Activated CD8-positive, alpha-beta memory T cell treated with anti-CD3 and anti-CD28 coated beads for 36 hours (primary cell): ENCODE data around the gene KRTCAP3. TPM values are rescaled to one million over a fixed set of nuclear protein-coding genes. Genes with fewer than 3 reads are reported as not detected.
"Not testable (repeated sequence)": the region's sequence is repeated elsewhere in the genome, so short reads cannot be mapped to it uniquely, and the experiment has no call there.

Experiments used
- CTCF ChIA-PET: fragments of 350-600 bp; sonication (Branson Sonifier 250); formaldehyde crosslinking; loops from one replicate; lab custom pipeline; 2021; ENCODE audit warnings: antibody characterized with exemption; lab: Charles Lee
- POLR2A ChIA-PET: fragments of 350-600 bp; sonication (Branson Sonifier 250); formaldehyde crosslinking; loops from one replicate; lab custom pipeline; 2021; ENCODE audit warnings: antibody characterized with exemption; lab: Charles Lee
- total RNA-seq, 2 experiments: library from RNA; stranded (reverse); gene quantifications; one replicate each; pipeline ENCODE4 v1.2.3, GENCODE V29; 2021

The KRTCAP3 gene
- 1 to 10 TPM; 3.9 to 4.6 TPM for total RNA-seq

GRCh38 chr2:27441958-27442919 lies at the start of gene KRTCAP3:
Gene KRTCAP3, plus strand, starts transcription at chr2:27442381. Its CDS starts 32 bp downstream, at chr2:27442413.
- ChIA-PET POLR2A (no interaction called here), CTCF (interaction anchor here (0.9 kb wide), 1 partner anchor 240 kb away, joined by 3 read pairs; no protein-coding TSS in a partner anchor)

GRCh38 chr2:27393225-27393624 lies 49.0 kb upstream of the KRTCAP3 start:
- ChIA-PET POLR2A (no interaction called here), CTCF (interaction anchor here (1.2 kb wide), 1 partner anchor 13 kb away, joined by 3 read pairs; the partner anchor contains the start of gene ZNF513)

DNA sequence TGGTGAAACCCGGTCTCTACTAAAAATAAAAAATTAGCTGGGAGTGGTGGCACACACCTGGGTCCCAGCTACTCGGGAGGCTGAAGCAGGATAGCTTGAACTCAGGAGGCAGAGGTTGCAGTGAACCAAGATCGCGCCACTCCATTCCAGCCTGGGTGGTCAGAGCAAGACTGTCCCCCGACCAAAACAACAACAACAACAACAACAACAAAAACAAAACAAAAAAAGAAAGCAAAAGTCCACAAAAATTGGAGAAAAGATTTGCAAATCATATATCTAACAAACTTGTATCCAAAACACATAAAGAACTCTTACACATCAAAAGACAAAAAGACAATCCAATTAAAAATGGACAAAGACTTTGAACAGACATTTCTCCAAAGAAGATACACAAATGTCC lies 43.2 kb upstream of the KRTCAP3 start:
- CTCF ChIA-PET: interaction anchor here (1.6 kb wide), 1 partner anchor 28 kb away, joined by 3 read pairs; the partner anchor contains the start of gene SNX17

DNA sequence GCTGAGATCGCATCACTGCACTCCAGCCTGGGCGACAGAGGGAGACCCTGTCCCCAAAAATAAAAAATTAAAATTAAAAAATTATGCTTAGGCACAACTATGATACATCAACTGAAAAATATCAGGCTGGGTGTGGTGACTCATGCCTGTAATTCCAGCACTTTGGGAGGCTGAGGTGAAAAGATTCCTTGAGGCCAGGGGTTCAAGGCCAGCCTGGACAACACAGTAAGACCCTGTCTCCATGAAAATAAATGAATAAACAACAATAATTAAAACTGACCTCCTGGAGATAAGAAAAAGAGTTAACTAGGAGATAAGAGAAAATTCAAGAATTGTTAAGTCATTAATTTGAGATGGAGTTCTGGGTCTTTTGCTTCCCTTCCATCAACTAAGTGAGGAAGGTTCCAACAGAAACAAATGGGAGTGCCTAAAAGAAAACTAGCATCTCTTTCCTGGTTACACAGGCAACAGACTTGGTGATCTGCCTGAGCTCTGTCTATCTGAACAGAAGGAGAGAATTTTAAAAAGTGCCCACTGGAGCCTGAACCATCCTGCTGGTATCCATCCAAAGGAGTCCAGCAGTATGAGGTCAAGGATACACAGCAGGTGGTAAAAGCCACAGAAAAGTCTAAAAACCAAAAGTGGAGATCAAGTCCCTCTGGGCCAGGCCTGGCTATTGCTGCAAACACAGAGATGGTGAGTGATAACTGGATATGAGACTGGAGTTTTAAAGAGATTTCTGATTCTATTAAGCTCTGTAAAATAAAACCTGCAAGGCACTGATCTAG lies 41.6 kb upstream of the KRTCAP3 start:
- ChIA-PET CTCF (interaction anchor here (1.6 kb wide), 1 partner anchor 30 kb away, joined by 3 read pairs; the partner anchor contains the start of gene SNX17), POLR2A (no interaction called here)

More for the DNA sequence above, 43.2 kb upstream of the KRTCAP3 start:
- POLR2A ChIA-PET: no interaction called here

DNA sequence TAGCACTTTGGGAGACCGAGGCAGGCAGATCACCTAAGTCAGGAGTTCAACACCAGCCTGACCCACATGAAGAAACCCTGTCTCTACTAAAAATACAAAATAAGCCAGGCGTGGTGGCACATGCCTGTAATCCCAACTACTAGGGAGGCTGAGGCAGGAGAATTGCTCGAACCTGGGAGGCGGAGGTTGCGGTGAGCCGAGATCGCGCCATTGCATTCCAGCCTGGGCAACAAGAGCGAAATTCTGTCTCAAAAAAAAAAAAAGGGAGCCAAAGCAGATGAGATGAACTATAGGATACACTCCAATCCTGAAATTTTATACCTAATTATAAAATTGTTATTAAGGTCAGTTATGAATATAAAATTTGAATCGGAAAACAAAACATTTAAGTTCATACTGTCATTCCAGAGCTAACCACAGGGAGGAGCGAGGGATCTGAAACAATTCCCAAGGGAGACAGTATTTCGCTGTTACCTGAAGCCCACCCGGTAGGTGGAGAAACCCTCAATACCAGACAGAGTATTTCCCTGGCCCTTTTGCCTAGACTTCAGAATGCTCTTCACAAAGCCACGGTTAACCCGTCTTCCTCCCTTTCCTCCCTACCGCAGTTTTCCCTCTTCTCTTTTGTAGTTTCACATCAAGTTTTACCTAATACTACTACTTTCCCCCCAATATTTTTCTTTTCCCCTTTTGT lies 34.2 kb upstream of the KRTCAP3 start:
- POLR2A ChIA-PET: interaction anchor here (0.6 kb wide), 1 partner anchor 276 kb away, joined by 3 read pairs; no protein-coding TSS in a partner anchor
- CTCF ChIA-PET: interaction anchor here (0.6 to 1.5 kb wide), 3 partner anchors 11 to 185 kb away, joined by 3 read pairs; no protein-coding TSS in a partner anchor

DNA sequence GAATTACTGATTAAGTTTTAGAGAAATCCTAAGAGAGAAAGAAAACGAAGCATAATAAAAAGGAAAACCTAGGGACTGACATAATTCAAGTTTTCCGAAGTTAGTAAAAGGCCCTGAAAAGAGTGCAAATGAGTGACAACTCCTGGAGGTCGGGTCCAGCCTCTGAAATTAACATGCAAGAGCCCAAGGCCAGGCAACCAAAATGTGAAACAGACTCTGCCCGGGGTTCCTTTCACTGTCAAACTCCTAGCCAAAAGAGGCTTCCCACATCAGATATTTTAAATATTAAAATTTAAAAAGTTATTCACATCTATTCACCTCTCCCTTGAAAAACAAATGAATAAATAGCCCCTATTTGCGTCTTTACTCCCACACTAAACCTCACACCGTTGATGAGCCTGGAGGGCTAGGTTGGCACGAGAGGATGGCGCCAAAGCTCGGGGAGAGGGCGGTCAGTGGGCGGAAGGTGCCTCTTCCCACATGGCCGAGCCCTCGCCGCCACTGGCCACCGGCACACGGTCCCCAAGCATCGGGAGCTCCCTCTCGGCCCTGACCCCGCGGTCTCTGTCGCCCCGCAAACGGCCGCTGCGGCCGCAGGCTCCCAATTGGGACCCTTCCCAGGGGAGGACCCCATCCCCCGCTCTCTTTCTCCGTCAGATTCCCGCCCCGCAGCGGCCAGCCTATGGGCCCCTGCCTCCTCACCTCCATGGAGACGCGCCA lies 33.4 kb upstream of the KRTCAP3 start:
- ChIA-PET POLR2A (interaction anchor here (1.0 to 2.0 kb wide), 5 partner anchors 10 to 38 kb away, joined by 3 to 27 read pairs (median 6); partner anchors contain the start of genes NRBP1, SNX17 and ZNF513), CTCF (interaction anchor here (0.6 to 2.3 kb wide), 5 partner anchors 10 to 275 kb away, joined by 3 to 16 read pairs (median 3); partner anchors contain the start of gene NRBP1)

DNA sequence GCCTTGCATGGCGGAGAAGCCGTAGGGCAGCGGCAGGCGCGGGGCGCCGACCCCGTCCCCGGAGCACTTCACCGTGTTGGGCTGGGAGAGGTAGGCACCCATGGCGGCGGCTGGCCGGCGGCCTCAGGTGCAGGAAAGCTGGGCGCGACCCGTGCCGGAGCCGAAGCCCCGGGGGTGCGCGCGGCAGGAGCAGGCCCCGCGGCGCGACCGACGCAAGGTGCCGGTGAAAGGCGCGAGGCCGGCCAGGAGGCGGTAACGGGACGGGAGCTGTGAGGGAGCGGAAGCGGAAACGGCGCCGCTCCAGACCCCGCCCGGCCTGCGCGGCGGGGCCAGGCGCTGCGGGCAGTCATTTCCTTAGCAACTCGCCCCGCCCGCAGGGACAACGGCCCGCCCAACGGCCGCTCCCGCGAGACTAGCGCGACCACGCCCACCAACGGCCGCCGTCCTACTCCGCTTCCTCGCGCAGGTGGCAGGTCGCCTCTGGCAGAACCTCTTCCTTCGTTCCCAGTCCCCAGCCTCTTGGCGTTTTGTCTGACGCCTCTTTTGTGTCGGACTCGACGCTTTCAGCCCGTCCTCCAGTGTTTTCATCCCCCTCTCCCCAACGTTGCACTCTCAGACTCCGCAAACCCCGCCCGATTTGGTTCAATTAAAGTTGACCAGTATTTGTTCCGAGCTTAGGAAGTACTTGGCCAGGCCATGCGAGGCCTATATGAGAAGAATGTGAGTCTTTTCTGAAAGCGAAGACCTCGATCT lies 32.7 kb upstream of the KRTCAP3 start, which contains the start of gene PPM1G:
Gene PPM1G, minus strand, starts transcription at position 271 of the 753 bp plus-strand sequence. Its CDS starts 169 bp downstream, at position 102.
- CTCF ChIA-PET: interaction anchor here (1.2 to 2.3 kb wide), 6 partner anchors 19 to 274 kb away, joined by 3 to 16 read pairs (median 3); partner anchors contain the start of genes EIF2B4, NRBP1 and SNX17
- POLR2A ChIA-PET: interaction anchor here (0.6 to 2.0 kb wide), 9 partner anchors 10 to 272 kb away, joined by 3 to 27 read pairs (median 4); partner anchors contain the start of genes NRBP1, SNX17 and ZNF513

GRCh38 chr2:27412419-27413152 lies 29.6 kb upstream of the KRTCAP3 start:
- CTCF ChIA-PET: no interaction called here
- POLR2A ChIA-PET: no interaction called here

DNA sequence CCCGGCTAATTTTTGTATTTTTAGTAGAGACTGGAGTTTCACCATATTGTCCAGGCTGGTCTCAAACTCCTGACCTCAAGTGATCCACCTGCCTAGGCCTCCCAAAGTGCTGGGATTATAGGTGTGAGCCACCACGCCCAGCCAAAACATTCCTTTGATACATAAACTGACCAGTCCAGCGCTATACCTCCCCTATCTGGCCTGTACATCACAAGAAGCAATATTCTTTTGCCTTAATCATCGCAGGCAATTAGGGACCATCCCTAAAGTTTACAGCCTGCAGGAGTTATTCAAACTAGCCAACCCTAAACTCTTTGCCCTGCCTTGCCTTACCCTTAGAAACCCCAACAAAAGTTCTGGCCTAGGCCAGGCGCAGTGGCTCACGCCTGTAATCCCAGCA lies 26.0 kb upstream of the KRTCAP3 start:
- POLR2A ChIA-PET: no interaction called here
- CTCF ChIA-PET: no interaction called here

DNA sequence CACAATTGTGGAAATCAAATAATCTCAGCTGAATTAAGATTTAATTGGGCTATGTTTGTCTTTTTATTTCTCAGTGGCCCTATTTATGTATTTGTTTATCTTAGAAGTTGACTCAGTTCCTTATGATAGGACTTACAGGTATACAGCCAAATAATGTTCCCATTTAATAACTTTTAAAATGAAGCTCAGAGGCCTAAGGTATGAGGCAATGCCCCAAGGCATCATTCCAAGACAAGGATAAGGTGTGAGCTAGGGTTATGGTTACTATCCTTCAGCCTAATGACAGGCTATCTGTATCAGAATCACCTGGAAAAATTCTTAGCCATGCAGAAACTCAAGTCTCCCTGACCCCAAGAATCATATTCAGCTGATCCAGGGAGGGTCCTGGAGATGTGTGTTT lies 21.2 kb upstream of the KRTCAP3 start:
- ChIA-PET CTCF (no interaction called here), POLR2A (interaction anchor here (0.5 kb wide), 1 partner anchor 272 kb away, joined by 3 read pairs; no protein-coding TSS in a partner anchor)

DNA sequence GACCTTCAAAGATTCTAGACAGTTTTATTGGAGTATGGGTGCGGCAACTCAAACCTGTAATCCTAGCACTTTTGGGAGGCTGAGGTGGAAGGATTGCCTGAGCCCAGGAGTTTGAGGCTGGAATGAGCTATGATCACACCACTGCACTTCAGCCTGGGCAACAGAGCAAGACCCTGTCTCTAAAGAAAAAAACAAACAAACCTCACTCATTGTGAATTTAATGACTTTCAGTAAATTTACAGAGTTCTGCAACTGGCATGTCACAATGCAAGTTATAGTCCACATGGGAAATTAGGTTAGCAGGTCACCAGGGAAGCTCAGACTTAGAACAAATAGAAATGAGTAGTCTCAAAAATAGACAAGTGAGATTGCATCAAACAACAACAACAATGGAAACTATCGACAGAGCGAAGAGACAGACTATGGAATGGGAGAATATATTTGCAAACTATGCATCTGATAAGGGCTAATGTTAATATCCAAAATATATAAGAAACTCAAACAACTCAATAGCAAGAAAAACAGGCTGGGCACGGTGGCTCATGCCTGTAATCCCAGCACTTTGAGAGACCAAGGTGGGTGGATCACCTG lies 20.4 kb upstream of the KRTCAP3 start:
- ChIA-PET POLR2A (interaction anchor here (0.5 kb wide), 1 partner anchor 271 kb away, joined by 3 read pairs; no protein-coding TSS in a partner anchor), CTCF (no interaction called here)

DNA sequence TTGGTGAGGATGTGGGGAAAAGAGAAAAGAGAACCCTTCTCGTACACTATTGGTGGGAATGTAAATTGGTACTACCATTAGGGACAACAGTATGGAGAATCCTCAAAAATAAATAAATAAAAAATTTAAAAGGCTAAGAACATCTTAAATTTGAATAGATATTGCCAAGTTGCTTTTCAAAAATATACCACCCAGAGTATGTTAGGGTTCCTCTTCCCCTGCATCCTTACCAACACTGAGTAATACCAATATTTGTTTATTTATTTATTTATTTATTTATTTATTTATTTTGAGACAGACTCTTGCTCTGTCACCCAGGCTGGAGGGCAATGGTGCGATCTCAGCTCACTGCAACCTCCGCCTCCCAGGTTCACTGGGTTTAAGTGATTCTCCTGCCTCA lies 19.2 kb upstream of the KRTCAP3 start:
- ChIA-PET CTCF (no interaction called here), POLR2A (no interaction called here)

GRCh38 chr2:27425039-27425438 lies 17.1 kb upstream of the KRTCAP3 start:
- CTCF ChIA-PET, POLR2A ChIA-PET: not testable (repeated sequence)

DNA sequence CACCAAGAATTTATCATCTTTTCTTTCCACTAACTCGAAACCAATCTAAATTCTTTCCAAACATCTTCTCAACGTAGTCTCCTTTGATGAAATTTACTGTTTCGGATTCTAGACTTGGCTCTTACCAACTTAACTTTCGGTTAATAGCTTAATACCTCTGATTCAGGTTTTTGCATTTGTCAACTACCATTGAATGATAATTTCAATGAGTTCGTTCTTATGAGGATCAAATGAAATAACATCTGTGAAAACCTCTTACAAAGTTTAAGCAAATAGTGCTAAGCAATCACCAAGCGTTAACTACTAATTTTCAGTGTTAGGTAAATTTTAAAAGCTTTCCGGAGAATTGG lies 14.3 kb upstream of the KRTCAP3 start:
- ChIA-PET CTCF (interaction anchor here (3.5 kb wide), 1 partner anchor 18 kb away, joined by 16 read pairs; the partner anchor contains the start of gene PPM1G), POLR2A (interaction anchor here (1.0 to 2.8 kb wide), 3 partner anchors 18 to 77 kb away, joined by 3 to 27 read pairs (median 3); partner anchors contain the start of gene PPM1G)

DNA sequence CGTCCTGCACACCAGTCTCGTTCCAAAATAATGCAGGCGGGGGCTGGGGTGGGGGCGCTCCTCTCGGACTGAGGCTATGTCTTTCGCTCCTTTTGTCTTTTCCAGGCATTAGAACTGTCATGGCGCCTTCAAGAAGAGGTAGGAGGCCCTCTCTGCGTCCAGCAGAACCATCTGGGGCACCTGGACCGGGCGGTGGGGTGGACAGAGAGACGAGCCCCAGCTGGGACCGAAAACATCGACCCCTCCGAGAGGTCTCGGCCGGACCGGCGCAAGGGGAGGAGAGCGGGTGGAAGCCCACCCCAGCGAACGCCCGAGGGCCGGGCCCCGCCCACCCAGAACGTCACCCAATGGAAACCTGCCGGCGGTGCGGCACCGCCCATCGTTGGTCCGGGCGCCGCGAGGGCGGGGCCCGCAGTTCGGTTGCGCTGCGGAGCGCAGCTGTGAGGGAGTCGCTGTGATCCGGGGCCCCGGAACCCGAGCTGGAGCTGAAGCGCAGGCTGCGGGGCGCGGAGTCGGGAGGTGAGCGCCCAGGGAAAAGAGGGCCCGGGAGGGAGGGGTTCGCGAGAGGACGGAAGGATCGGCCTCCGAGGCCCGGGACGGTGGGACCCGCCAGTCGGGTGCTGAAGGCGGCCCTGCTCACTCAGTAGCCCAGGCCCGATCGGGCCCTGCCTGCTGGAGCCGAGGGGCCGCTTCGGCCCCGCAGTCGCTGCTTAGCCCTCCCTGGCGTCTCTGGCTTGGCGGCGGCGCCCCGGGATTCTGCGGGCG lies 13.8 kb upstream of the KRTCAP3 start, which contains the start of gene NRBP1:
Gene NRBP1, plus strand, starts transcription at position 419 of the 765 bp plus-strand sequence. CDS start 4,643 bp downstream, outside the sequence.
- ChIA-PET POLR2A (interaction anchor here (0.6 to 2.8 kb wide), 6 partner anchors 19 to 202 kb away, joined by 3 to 27 read pairs (median 4); partner anchors contain the start of gene PPM1G), CTCF (interaction anchor here (0.6 to 3.5 kb wide), 3 partner anchors 19 to 1015 kb away, joined by 3 to 16 read pairs (median 11); partner anchors contain the start of genes EIF2B4, PPM1G and SNX17)
